ENCODE measurements around the gene ASB18. TPM values are rescaled to one million over a fixed set of nuclear protein-coding genes. Genes with fewer than 3 reads are reported as not detected.

ASB18 gene
- total RNA-seq, 4 donors from 2014 or later, result not detected

DNA sequence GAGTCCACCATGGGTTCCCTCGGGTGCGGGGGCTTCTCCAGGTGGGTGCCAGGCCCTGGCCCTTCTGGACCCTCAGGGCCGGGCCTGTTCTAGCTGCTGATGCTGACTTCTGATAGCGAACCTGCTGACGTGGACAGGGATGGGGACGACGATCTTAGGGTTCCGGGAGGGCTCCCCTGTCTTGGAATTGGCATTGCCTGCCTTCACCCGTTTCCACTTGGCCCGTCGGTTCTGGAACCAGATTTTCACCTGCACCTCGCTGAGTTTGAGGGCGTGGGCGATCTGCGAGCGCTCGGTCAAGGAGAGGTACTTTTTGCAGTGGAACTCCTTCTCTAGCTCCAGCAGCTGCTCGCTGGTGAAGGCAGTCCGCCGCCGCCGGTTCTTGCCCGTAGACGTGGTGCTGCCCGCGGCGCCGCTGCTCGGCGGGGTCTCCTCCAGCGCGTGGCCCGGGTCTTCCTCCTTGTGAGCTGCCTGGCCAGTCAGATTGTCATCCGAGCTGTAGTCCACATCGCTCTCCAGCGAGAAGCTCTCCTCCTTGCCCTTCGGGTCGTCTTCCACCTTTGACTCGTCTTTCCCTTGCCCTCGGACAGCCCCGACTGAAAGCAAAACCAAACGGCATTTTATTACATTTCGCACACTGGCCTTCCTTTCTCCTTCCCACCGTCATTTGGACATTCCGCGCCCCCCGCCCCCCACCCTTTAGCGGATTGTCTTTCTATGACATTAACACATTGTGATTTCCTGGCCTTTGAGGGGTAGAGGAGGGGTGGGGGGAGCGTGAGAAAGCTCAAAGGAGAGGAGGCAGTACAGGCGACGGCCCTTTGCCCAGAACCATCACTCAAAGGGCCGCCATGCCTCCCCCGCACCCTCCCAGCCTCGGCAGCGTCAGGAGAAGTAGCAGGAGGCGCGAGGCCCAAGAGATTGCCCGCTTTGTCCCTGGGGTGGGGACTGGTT is 98.1 kb downstream of the ASB18 start:
- Histone ChIP-seq H3K9me3 (no peaks in the 10 kb centered on the region), H3K4me3 (replicated peaks in 1 of 3) (peak overlapping the region in 1 of 3 donors; percentile 17), H3K27ac (no peak overlapping the region), H3K36me3 (no peaks in the 10 kb centered on the region), H3K4me1 (peaks cover 26 to 54% of the 10 kb centered on the region in 2 donors), H3K27me3 (peaks cover 65% of the 10 kb centered on the region)
- peak; percentile 13 to 36 for DNase-seq
- TF ChIP-seq, protein P1, sequence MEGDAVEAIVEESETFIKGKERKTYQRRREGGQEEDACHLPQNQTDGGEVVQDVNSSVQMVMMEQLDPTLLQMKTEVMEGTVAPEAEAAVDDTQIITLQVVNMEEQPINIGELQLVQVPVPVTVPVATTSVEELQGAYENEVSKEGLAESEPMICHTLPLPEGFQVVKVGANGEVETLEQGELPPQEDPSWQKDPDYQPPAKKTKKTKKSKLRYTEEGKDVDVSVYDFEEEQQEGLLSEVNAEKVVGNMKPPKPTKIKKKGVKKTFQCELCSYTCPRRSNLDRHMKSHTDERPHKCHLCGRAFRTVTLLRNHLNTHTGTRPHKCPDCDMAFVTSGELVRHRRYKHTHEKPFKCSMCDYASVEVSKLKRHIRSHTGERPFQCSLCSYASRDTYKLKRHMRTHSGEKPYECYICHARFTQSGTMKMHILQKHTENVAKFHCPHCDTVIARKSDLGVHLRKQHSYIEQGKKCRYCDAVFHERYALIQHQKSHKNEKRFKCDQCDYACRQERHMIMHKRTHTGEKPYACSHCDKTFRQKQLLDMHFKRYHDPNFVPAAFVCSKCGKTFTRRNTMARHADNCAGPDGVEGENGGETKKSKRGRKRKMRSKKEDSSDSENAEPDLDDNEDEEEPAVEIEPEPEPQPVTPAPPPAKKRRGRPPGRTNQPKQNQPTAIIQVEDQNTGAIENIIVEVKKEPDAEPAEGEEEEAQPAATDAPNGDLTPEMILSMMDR (IDR thresholded peaks at IDR 0.05), result no peak
- TF ChIP-seq POLR2A (IDR thresholded peaks at IDR 0.05), result no peak
- WGBS, 2 donors, result 5 to 11% methylated on average over 31 to 50 of the region's 58 CpGs
- intact Hi-C loops (cut with DNase I), result no loop called here

DNA sequence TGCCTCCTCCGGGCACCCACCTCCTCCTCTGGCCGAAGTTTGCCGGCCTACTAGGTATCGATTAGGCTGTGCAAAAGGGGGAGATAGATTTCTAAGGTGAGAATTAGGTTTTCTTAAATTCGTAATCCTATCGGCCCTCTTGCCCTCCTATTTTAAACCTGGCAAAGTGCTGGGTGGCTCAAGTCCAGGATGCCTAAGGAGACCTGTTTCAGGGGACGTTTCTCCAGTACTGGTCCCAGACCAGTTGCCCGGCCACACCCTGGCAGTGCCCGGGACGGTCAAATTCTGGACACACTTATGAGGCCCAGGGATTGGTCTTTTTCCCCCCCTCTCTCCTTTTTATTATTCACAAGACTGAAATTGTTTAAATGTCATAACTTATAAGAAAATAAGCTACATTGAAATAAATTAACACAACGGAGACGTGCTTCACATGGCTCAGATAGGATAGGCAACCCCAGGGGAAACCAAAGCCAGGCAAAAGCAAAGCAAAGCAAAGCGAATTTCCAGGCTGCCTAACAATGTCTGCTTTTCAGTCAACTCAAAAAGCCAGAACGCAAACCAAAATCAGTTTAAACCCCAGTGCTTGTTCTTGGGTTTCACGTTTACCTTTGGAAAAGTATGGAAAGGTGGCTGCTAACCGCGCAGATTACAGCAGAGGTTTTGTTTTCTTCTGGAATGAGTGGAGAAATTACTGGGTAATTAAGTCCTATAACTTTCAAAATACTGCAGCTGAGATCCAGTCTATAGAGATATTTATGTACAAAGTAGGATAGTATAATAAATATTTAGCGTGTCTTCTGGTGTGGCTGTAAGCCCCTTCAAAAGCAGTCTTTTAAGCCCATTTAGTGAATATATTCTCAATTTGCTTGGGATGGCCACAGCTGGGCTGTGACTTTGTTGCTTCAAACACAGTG is 99.0 kb downstream of the ASB18 start:
- intact Hi-C loops (cut with DNase I), result no loop called here
- 21 to 28% methylated on average over 15 to 18 of the region's 18 CpGs for WGBS, 2 donors
- Histone ChIP-seq H3K27me3 (peaks cover 56% of the 10 kb centered on the region), H3K4me3 (replicated peaks in 1 of 3) (peak overlapping the region in 1 of 3 donors; percentile 15), H3K4me1 (peaks cover 26 to 54% of the 10 kb centered on the region in 2 donors), H3K36me3 (no peaks in the 10 kb centered on the region), H3K27ac (no peak overlapping the region), H3K9me3 (no peaks in the 10 kb centered on the region)
- no peak for TF ChIP-seq POLR2A (IDR thresholded peaks at IDR 0.05)
- TF ChIP-seq, protein P1 (IDR thresholded peaks at IDR 0.05), result no peak
- no peak for DNase-seq

DNA sequence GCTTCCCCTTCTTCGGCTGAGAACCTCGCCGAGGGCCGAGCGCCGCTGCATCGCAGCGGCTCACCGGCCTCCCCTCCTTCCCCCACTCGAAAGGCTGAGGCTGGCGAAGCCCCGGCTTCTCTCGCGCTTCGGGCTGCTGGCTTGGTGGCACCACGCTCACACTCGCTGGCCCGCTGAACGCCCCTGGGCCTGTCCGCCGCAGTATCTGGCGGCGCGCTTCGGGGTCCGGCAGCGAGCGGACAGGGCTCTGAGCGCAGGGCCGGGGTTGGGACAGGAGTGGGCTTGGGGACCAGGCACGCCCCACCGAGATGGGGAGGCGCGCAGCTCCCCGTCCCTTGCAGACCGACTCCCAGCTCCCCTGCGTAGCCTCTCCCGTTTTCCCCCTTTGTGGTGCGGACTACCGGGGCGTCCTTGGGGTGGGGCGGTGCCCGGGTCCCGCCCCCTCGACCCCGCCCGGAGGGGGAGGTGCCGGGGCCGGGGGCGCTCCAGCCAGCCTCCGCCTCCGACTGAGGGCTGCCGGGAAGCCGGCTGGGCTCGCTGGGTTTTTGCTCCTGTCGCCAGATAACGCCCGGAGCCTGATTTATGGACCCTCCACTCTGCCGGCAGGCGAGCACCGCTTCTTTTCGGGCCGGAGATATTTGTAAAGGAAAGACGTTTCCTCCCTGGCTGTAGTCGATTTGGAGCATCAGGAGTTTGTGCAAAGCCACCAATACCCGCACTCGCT is 99.8 kb downstream of the ASB18 start:
- Histone ChIP-seq H3K27me3 (peaks cover 54% of the 10 kb centered on the region), H3K9me3 (no peaks in the 10 kb centered on the region), H3K36me3 (no peaks in the 10 kb centered on the region), H3K27ac (no peak overlapping the region), H3K4me3 (replicated peaks in 1 of 3) (peak overlapping the region in 1 of 3 donors; percentile 15), H3K4me1 (peaks cover 26 to 58% of the 10 kb centered on the region in 2 donors)
- whole genome bisulfite sequencing, 2 donors, result 0 to 6% methylated on average over 8 to 15 of the region's 67 CpGs
- intact Hi-C loops (cut with DNase I), result no loop called here
- DNase-seq, result peak; percentile 29 to 30
- TF ChIP-seq, protein P1 (IDR thresholded peaks at IDR 0.05), result no peak
- TF ChIP-seq POLR2A (IDR thresholded peaks at IDR 0.05), result no peak

DNA sequence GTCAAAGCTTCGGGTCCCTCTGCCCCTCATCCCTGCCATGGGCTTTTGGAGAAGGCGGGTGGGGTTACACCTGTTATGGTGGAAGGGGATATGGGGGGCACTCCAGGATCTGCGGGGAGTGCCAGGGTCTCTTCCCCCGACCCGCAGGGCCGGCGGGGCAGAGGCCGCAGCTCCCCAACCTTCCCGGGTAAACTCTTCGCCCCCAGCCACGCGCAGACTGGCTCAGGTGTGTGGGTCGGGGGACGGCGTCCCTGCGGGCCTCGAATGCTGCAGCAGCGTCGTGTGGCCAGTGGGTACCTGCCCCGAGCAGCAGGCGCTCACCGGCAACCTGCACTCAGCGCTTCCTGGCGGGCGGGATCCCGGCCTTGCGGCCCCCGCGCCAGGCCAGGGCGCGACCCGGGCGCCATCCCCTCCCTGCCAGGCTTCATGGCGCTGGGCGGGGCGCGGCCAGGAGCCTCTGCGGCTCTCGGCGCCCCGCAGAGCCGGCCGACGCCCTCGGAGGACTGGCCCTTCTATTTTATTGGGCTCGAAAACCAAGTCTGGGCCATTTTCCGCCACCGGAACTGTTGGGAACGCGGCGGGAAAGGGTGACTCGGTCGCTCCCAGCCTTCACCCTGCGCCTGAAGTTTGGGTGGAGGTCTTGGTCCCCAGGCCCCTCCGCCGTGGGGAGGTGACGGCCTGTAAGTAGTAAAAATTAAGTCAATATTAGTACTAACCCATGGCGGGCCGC is 100.6 kb downstream of the ASB18 start:
- H3K9me3 ChIP-seq, result no peaks in the 10 kb centered on the region
- H3K27ac ChIP-seq, result no peak overlapping the region
- H3K4me3 ChIP-seq (replicated peaks in 1 of 3), result peak overlapping the region in 1 of 3 donors; percentile 15
- WGBS, 2 donors, result 2 to 3% methylated on average over 12 to 37 of the region's 59 CpGs
- H3K36me3 ChIP-seq, result no peaks in the 10 kb centered on the region
- DNase-seq, result no peak
- intact Hi-C loops (cut with DNase I), result no loop called here
- TF ChIP-seq, protein P1 (IDR thresholded peaks at IDR 0.05), result no peak
- no peak for TF ChIP-seq POLR2A (IDR thresholded peaks at IDR 0.05)
- H3K27me3 ChIP-seq, result peaks cover 53% of the 10 kb centered on the region
- peaks cover 26 to 53% of the 10 kb centered on the region in 2 donors for H3K4me1 ChIP-seq
